Lower leg skin (tissue), 4 donors: Measurements from ENCODE around the gene C1orf87. TPM values are rescaled to one million over a fixed set of nuclear protein-coding genes. Genes with fewer than 3 reads are reported as not detected.
A peak's percentile ranks its signal among the peaks of the same experiment; 100 is the strongest.

ENCODE experiments used
- DNase-seq, 2 donors: peaks; one replicate each; pipeline ENCODE4 v3.0.0-alpha.2; 2019; ENCODE audit warnings: low spot score in 2 of 2
- H3K4me3 ChIP-seq: fragments of 200-600 bp; sonication (generic); 2 replicates; pipeline ENCODE4 v1.5.1; 2017; ENCODE audit warnings: mild to moderate bottlenecking, low read depth; ENCODE audit not compliant: poor library complexity, severe bottlenecking
- POLR2A ChIP-seq, 2 donors: fragments of 450-650 bp; IDR thresholded peaks; one replicate each; pipeline ENCODE4 v1.6.1; 2016 to 2017; ENCODE audit warnings: antibody characterized with exemption in 2 of 2, mild to moderate bottlenecking in 1 of 2, moderate library complexity in 1 of 2
- WGBS, 2 donors: methylation state at CpG; one replicate each; pipeline ENCODE4 v1.1.5; 2018; 5-methylcytosine and 5-hydroxymethylcytosine counted together
- intact Hi-C: fragments of 100-400 bp; cut with DNase I; formaldehyde crosslinking; loops from one replicate; pipeline ENCODE4 v1.15.0; 2023; ENCODE audit warnings: low total_unique reads
- total RNA-seq, 4 donors: library from RNA; depleted of rRNA; stranded (reverse); fragments of >200 nt; gene quantifications; one replicate each; pipeline ENCODE4 v1.1.0, GENCODE V29; 2016
- TF ChIP-seq, protein P1 (sequence below), 3 donors: fragments of 450-650 bp; IDR thresholded peaks; one replicate each; pipeline ENCODE4 v1.5.1; 2016; ENCODE audit warnings: antibody characterized with exemption in 3 of 3, mild to moderate bottlenecking in 3 of 3, moderate library complexity in 2 of 3

C1orf87 gene
- total RNA-seq, 4 donors from 2014 or later: 1.3 TPM; not detected in 3

DNA sequence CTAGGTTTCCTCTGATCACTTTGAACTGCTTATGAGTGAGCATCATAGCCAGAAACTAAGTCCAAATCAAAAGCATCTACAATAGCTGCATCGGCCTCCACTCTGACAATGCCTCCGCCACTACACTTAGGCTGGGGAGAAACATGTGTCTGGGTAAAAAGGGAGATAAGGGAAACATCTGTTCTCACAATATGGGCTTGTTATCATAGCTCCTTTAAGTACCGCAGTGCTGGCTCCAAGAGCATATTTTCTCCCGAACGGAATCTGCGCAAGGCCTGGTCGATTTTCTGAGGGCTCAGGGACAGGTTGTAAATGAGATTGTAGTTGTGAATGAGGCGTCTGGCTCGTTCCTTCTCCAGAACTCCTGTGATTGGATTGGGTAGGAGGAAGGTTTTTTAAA lies 83.1 kb downstream of the C1orf87 start:
- DNase-seq: no peak
- 88 to 89% methylated on average over 9 of the region's 9 CpGs for WGBS, 2 donors
- intact Hi-C loops: no loop called here
- TF ChIP-seq POLR2A (IDR thresholded peaks at IDR 0.05): no peak
- TF ChIP-seq, protein P1, sequence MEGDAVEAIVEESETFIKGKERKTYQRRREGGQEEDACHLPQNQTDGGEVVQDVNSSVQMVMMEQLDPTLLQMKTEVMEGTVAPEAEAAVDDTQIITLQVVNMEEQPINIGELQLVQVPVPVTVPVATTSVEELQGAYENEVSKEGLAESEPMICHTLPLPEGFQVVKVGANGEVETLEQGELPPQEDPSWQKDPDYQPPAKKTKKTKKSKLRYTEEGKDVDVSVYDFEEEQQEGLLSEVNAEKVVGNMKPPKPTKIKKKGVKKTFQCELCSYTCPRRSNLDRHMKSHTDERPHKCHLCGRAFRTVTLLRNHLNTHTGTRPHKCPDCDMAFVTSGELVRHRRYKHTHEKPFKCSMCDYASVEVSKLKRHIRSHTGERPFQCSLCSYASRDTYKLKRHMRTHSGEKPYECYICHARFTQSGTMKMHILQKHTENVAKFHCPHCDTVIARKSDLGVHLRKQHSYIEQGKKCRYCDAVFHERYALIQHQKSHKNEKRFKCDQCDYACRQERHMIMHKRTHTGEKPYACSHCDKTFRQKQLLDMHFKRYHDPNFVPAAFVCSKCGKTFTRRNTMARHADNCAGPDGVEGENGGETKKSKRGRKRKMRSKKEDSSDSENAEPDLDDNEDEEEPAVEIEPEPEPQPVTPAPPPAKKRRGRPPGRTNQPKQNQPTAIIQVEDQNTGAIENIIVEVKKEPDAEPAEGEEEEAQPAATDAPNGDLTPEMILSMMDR (IDR thresholded peaks at IDR 0.05): no peak
- H3K4me3 ChIP-seq: no peak overlapping the region

DNA sequence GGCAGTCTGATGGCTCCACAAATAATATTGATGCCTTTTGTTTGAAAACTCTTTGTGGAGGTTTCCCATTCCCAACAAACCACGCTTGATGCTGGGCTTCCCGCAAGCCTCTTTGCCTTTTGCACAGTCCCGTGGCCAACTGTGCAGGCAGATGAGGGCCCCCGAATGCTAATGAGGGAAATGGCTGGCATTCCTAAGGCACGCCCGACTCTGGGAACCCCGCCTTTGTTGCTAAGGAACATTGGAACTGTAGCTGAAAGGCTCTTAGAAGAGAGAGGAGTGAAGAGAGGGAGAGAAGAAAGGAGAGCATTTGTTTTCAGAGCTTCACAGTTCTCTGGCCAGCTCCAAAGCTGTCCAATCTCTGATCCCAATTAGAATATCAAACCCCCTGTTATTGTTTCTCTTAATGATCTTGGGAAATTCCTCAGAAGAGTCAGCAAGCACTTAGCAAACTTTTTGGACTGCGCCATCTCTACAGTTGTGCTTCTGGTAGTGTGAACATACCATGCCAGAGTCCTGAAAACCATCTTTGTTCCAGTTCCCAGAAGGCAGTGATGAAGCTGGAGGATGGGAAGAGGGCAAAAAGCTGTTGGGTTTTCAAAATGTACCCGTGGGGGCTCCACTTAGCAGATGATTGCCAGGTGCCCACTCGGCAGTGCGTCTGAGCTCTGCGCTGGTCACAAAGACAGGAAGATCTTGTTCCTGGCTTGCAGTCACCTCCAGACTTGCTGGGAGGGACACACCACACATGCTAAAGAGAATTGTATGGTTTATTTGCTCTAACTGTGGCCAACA lies 86.9 kb downstream of the C1orf87 start:
- H3K4me3 ChIP-seq: no peak overlapping the region
- intact Hi-C loops: no loop called here
- DNase-seq: peak; percentile 51 to 89
- 36 to 42% methylated on average over 12 of the region's 12 CpGs for WGBS, 2 donors
- TF ChIP-seq, protein P1 (IDR thresholded peaks at IDR 0.05): no peak
- TF ChIP-seq POLR2A (IDR thresholded peaks at IDR 0.05): no peak

DNA sequence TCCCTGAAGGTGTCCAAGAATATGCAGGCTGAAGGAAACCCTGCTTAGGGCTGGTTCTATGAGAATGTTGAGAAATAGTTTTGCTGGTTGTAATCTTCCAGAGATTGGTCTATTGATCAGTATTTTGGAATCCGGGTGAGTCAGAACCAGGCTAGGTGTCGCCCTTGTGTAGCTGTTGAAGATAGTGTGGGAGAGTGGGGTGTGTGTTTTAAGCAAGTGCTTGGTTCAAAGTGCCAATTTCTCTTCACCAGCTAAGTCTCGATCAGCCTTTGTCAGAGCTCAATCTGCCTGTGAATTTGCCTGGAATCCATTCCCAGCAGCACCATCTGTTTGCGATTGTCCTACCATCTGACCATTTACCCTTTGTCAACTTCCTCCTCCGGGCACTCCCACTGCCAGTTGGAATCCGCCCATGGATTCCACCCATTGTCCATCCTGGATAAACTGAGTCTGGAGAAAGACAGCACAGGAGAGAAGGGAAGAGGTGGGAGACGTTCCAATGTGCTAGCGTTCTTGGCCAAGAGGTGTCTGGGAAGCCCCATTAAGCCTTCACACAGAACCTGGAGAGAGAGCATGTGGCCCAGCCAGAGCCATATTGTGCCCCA lies 87.6 kb downstream of the C1orf87 start:
- 59% methylated on average over 8 of the region's 8 CpGs for WGBS, 2 donors
- intact Hi-C loops: no loop called here

DNA sequence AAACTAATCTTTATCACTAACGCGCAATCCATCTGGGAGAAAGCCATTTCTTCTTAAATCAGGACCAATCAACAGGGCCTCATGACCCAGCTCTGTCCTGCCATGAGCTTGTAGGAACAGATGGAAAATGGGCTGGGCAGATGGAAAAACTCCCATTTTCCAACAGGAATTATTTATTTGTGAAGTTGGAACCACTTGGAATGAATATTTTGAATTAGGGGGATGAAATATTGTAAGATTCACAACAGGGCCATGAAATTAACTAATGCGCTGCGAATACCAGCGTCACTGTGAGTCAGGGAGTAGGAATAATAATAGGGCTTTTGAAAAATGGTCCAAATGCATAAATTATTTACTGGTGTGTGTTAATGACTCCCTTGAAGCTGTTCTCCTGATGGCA lies 93.9 kb downstream of the C1orf87 start:
- no peak overlapping the region for H3K4me3 ChIP-seq
- WGBS, 2 donors: 69 to 75% methylated on average over 5 of the region's 5 CpGs
- peak in 1 of 2 donors; percentile 62 for DNase-seq
- intact Hi-C loops: loop anchor here (10.0 kb wide), 1 partner anchor 985 kb away; no protein-coding TSS in a partner anchor
- TF ChIP-seq, protein P1 (IDR thresholded peaks at IDR 0.05): no peak
- no peak for TF ChIP-seq POLR2A (IDR thresholded peaks at IDR 0.05)

More for the DNA sequence above, 87.6 kb downstream of the C1orf87 start:
- H3K4me3 ChIP-seq: no peak overlapping the region
- peak in 1 of 2 donors; percentile 28 for DNase-seq
- TF ChIP-seq, protein P1 (IDR thresholded peaks at IDR 0.05): no peak

DNA sequence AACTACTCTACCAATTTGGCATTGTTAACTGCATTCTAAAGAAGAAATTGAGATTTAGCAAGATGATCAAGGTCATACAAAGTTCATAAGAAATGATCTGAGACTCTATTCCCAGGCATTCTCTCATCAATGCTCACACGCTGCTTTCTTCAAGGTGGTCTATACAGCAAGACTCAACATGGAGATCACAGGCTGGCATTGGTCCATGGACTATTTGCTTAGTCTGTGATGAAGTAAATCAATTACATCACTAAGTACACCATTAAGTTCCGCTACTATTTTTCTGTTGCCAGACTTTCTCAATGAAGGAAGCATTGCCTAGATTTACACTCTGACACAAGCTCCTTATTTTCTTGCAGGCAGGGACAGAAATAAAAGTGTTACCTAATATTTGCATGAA lies 95.1 kb downstream of the C1orf87 start:
- no peak for TF ChIP-seq POLR2A (IDR thresholded peaks at IDR 0.05)
- TF ChIP-seq, protein P1 (IDR thresholded peaks at IDR 0.05): no peak
- H3K4me3 ChIP-seq: no peak overlapping the region
- intact Hi-C loops: loop anchor here (10.0 kb wide), 1 partner anchor 986 kb away; no protein-coding TSS in a partner anchor
- peak in 1 of 2 donors; percentile 34 for DNase-seq
- 83 to 96% methylated on average over 2 of the region's 2 CpGs for WGBS, 2 donors
